Right lobe of liver (tissue), 4 donors: Measurements from ENCODE around the gene ZFR2.

ENCODE experiments used
- POLR2A ChIP-seq: fragments of 450-650 bp; IDR thresholded peaks from one replicate; pipeline ENCODE4 v1.6.1; 2017; ENCODE audit warnings: antibody characterized with exemption, mild to moderate bottlenecking
- TF ChIP-seq, protein P1 (sequence below), 4 donors: fragments of 200-600 bp in 3 of 4; fragments of 450-650 bp in 1 of 4; IDR thresholded peaks; one replicate each; pipeline versions ENCODE4 v1.5.1 to v1.8.0; 2016 to 2022; ENCODE audit warnings: antibody characterized with exemption in 4 of 4, mild to moderate bottlenecking in 2 of 4
- donor health status: DM: no; HTN: no; CAD: no.
- donor health status: DM: no; HTN: no; CAD: no.
- donor health status: DM: no; HTN: yes; CAD: no.

DNA sequence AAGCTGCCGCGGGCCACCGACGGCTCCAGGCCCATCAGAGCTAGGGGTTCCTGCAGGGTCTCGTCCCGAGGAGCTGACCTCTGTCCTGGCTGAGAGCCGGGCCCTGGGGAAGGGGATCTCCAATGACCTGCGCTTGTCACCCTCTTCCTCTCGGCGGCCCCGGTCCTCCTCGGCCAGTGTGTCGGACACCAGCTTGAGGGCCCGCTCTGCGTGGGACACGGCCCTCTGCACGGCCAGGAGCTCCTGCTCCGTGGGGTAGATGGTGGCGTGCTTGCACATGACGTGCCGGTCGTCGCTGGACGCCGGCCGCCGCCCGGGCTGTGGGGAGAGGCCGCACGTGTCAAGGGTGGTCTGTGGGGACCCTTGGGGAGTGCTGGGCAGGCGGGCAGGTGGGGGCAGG, 49.9 kb downstream of the ZFR2 start:
- TF ChIP-seq, protein P1, sequence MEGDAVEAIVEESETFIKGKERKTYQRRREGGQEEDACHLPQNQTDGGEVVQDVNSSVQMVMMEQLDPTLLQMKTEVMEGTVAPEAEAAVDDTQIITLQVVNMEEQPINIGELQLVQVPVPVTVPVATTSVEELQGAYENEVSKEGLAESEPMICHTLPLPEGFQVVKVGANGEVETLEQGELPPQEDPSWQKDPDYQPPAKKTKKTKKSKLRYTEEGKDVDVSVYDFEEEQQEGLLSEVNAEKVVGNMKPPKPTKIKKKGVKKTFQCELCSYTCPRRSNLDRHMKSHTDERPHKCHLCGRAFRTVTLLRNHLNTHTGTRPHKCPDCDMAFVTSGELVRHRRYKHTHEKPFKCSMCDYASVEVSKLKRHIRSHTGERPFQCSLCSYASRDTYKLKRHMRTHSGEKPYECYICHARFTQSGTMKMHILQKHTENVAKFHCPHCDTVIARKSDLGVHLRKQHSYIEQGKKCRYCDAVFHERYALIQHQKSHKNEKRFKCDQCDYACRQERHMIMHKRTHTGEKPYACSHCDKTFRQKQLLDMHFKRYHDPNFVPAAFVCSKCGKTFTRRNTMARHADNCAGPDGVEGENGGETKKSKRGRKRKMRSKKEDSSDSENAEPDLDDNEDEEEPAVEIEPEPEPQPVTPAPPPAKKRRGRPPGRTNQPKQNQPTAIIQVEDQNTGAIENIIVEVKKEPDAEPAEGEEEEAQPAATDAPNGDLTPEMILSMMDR (IDR thresholded peaks at IDR 0.05), result no peak
- TF ChIP-seq POLR2A, result no peak
